Measurements from ENCODE around the gene EPHB2. TPM values are rescaled to one million over a fixed set of nuclear protein-coding genes. Genes with fewer than 3 reads are reported as not detected.

The EPHB2 gene
- total and polyA plus RNA-seq, 12 donors: 0.15 to 5.0 (median 0.85) TPM

GRCh38 chr1:22865736-22866135 lies 155.1 kb downstream of the EPHB2 start:
- ATAC-seq (no peak), DNase-seq (no peak)
- 68 to 69% methylated on average over 5 of the region's 5 CpGs for WGBS, 2 donors
- intact Hi-C loops (cut with DNase I): loop anchor here in 3 of 10 donors (10.0 kb wide), 1 partner anchor 161 kb away; no protein-coding TSS in a partner anchor
- Histone ChIP-seq H3K27me3 (peaks cover 0 to 3% (median 0%) of the 10 kb centered on the region in 7 donors), H3K4me1 (peaks cover 0 to 11% (median 4%) of the 10 kb centered on the region in 9 donors), H3K9me3 (peaks cover 0 to 8% (median 0%) of the 10 kb centered on the region in 11 donors), H3K27ac (no peak overlapping the region), H3K4me3 (no peak overlapping the region), H3K36me3 (no peaks in the 10 kb centered on the region)
- TF ChIP-seq CTCF (IDR thresholded peaks at IDR 0.05): no peak

- no peak for TF ChIP-seq CTCF (IDR thresholded peaks at IDR 0.05)
- H3K9me3 ChIP-seq: peaks cover 0 to 8% (median 0%) of the 10 kb centered on the region in 11 donors
- intact Hi-C loops (cut with DNase I): loop anchor here in 3 of 10 donors (10.0 kb wide), 1 partner anchor 162 kb away; no protein-coding TSS in a partner anchor
- 93 to 94% methylated on average over 5 of the region's 5 CpGs for WGBS, 2 donors
- no peak overlapping the region for H3K27ac ChIP-seq
- DNase-seq: no peak
- no peak overlapping the region for H3K4me3 ChIP-seq
- peaks cover 0 to 3% (median 0%) of the 10 kb centered on the region in 7 donors for H3K27me3 ChIP-seq
- no peaks in the 10 kb centered on the region for H3K36me3 ChIP-seq
- ATAC-seq: no peak
- H3K4me1 ChIP-seq: peaks cover 0 to 13% (median 6%) of the 10 kb centered on the region in 9 donors
These were observed 156.2 kb downstream of the EPHB2 start for GRCh38 chr1:22866868-22867267.

- Histone ChIP-seq H3K27ac (no peak overlapping the region), H3K36me3 (no peaks in the 10 kb centered on the region), H3K4me3 (no peak overlapping the region), H3K4me1 (peaks cover 0 to 10% (median 6%) of the 10 kb centered on the region in 9 donors), H3K9me3 (peaks cover 0 to 8% (median 0%) of the 10 kb centered on the region in 11 donors), H3K27me3 (peaks cover 0 to 3% (median 0%) of the 10 kb centered on the region in 7 donors)
- ATAC-seq (no peak), DNase-seq (no peak)
- intact Hi-C loops (cut with DNase I): loop anchor here in 3 of 10 donors (10.0 kb wide), 1 partner anchor 164 kb away; no protein-coding TSS in a partner anchor
- 94 to 95% methylated on average over 3 of the region's 3 CpGs for WGBS, 2 donors
- TF ChIP-seq CTCF (IDR thresholded peaks at IDR 0.05): no peak
These were observed 157.7 kb downstream of the EPHB2 start for GRCh38 chr1:22868331-22868730.

GRCh38 chr1:22869325-22869724 lies 158.7 kb downstream of the EPHB2 start:
- intact Hi-C loops (cut with DNase I): loop anchor here in 3 of 10 donors (10.0 kb wide), 1 partner anchor 165 kb away; no protein-coding TSS in a partner anchor
- DNase-seq (no peak), ATAC-seq (no peak)
- peaks cover 0 to 10% (median 6%) of the 10 kb centered on the region in 9 donors for H3K4me1 ChIP-seq
- no peak overlapping the region for H3K4me3 ChIP-seq
- 76 to 100% methylated on average over 1 of the region's 1 CpG for WGBS, 2 donors
- no peaks in the 10 kb centered on the region for H3K36me3 ChIP-seq
- H3K27ac ChIP-seq: no peak overlapping the region
- TF ChIP-seq CTCF (IDR thresholded peaks at IDR 0.05): no peak
- H3K27me3 ChIP-seq: peaks cover 0 to 3% (median 0%) of the 10 kb centered on the region in 7 donors
- peaks cover 0 to 8% (median 0%) of the 10 kb centered on the region in 11 donors for H3K9me3 ChIP-seq
